Measurements from ENCODE around the gene SNX2.

SNX2 gene

GRCh38 chr5:122774861-122775549, at the start of gene SNX2:
SNX2 (plus strand) TSS chr5:122775080; CDS start chr5:122775104, 24 bp downstream.
- ATAC-seq (ENCODE audit: low read depth), result peak; percentile 80
- Mint-ChIP-seq H3K4me1 (peaks cover 31% of the 10 kb centered on the region), H3K36me3 (peaks cover 20% of the 10 kb centered on the region), H3K4me3 (peak within 1 kb of the TSS; percentile 99), H3K9me3 (no peaks in the 10 kb centered on the region), H3K27ac (peak within 1 kb of the TSS; percentile 99), H3K27me3 (no peaks in the 10 kb centered on the region)
- peak; percentile 90 to 92 for DNase-seq (ENCODE audit: low spot score in 2 of 2)

GRCh38 chr5:122727112-122727541, 47.8 kb upstream of the SNX2 start:
- ATAC-seq (ENCODE audit: low read depth) (no peak), DNase-seq (ENCODE audit: low spot score in 2 of 2) (no peak)
- Mint-ChIP-seq H3K4me3 (no peak overlapping the region), H3K9me3 (peaks cover 4% of the 10 kb centered on the region), H3K36me3 (peaks cover 3% of the 10 kb centered on the region), H3K4me1 (peaks cover 34% of the 10 kb centered on the region), H3K27me3 (no peaks in the 10 kb centered on the region), H3K27ac (no peak overlapping the region)

GRCh38 chr5:122730037-122730436, 44.8 kb upstream of the SNX2 start:
- Mint-ChIP-seq H3K4me3 (no peak overlapping the region), H3K4me1 (peaks cover 19% of the 10 kb centered on the region), H3K27me3 (no peaks in the 10 kb centered on the region), H3K9me3 (peaks cover 4% of the 10 kb centered on the region), H3K27ac (no peak overlapping the region), H3K36me3 (peaks cover 3% of the 10 kb centered on the region)
- no peak for DNase-seq (ENCODE audit: low spot score in 2 of 2)
- peak; percentile 35 for ATAC-seq (ENCODE audit: low read depth)

- no peak for DNase-seq (ENCODE audit: low spot score in 2 of 2)
- H3K27ac Mint-ChIP-seq, result no peak overlapping the region
- no peak overlapping the region for H3K4me3 Mint-ChIP-seq
- no peaks in the 10 kb centered on the region for H3K27me3 Mint-ChIP-seq
- H3K36me3 Mint-ChIP-seq, result peaks cover 3% of the 10 kb centered on the region
- ATAC-seq (ENCODE audit: low read depth), result no peak
- H3K4me1 Mint-ChIP-seq, result peaks cover 20% of the 10 kb centered on the region
- H3K9me3 Mint-ChIP-seq, result peaks cover 4% of the 10 kb centered on the region
These were observed 44.4 kb upstream of the SNX2 start for GRCh38 chr5:122730456-122730855.

GRCh38 chr5:122736086-122736845, 38.6 kb upstream of the SNX2 start:
- Mint-ChIP-seq H3K9me3 (no peaks in the 10 kb centered on the region), H3K27me3 (no peaks in the 10 kb centered on the region), H3K4me1 (peaks cover 10% of the 10 kb centered on the region), H3K36me3 (no peaks in the 10 kb centered on the region), H3K4me3 (peak overlapping the region; percentile 67), H3K27ac (peak overlapping the region; percentile 0)
- ATAC-seq (ENCODE audit: low read depth), result peak; percentile 100
- DNase-seq (ENCODE audit: low spot score in 2 of 2), result peak in 1 of 2 donors; percentile 12

- ATAC-seq (ENCODE audit: low read depth), result no peak
- Mint-ChIP-seq H3K4me3 (no peak overlapping the region), H3K27me3 (no peaks in the 10 kb centered on the region), H3K27ac (no peak overlapping the region), H3K9me3 (no peaks in the 10 kb centered on the region), H3K4me1 (peaks cover 8% of the 10 kb centered on the region), H3K36me3 (no peaks in the 10 kb centered on the region)
- DNase-seq (ENCODE audit: low spot score in 2 of 2), result no peak
These were observed 36.8 kb upstream of the SNX2 start for GRCh38 chr5:122738088-122738487.

GRCh38 chr5:122741681-122742080, 33.2 kb upstream of the SNX2 start:
- no peaks in the 10 kb centered on the region for H3K4me1 Mint-ChIP-seq
- no peaks in the 10 kb centered on the region for H3K36me3 Mint-ChIP-seq
- no peak for ATAC-seq (ENCODE audit: low read depth)
- no peaks in the 10 kb centered on the region for H3K27me3 Mint-ChIP-seq
- no peak overlapping the region for H3K4me3 Mint-ChIP-seq
- DNase-seq (ENCODE audit: low spot score in 2 of 2), result no peak
- H3K9me3 Mint-ChIP-seq, result no peaks in the 10 kb centered on the region
- H3K27ac Mint-ChIP-seq, result no peak overlapping the region

GRCh38 chr5:122743261-122743660, 31.6 kb upstream of the SNX2 start:
- H3K4me1 Mint-ChIP-seq, result no peaks in the 10 kb centered on the region

GRCh38 chr5:122745597-122745996, 29.3 kb upstream of the SNX2 start:
- H3K27ac Mint-ChIP-seq, result no peak overlapping the region
- ATAC-seq (ENCODE audit: low read depth) (no peak), DNase-seq (ENCODE audit: low spot score in 2 of 2) (no peak)
- H3K27me3 Mint-ChIP-seq, result no peaks in the 10 kb centered on the region
- H3K4me1 Mint-ChIP-seq, result no peaks in the 10 kb centered on the region
- H3K9me3 Mint-ChIP-seq, result no peaks in the 10 kb centered on the region
- no peaks in the 10 kb centered on the region for H3K36me3 Mint-ChIP-seq
- H3K4me3 Mint-ChIP-seq, result no peak overlapping the region

More at GRCh38 chr5:122743261-122743660, 31.6 kb upstream of the SNX2 start:
- no peaks in the 10 kb centered on the region for H3K9me3 Mint-ChIP-seq
- H3K36me3 Mint-ChIP-seq, result no peaks in the 10 kb centered on the region
- no peak overlapping the region for H3K4me3 Mint-ChIP-seq
- H3K27me3 Mint-ChIP-seq, result no peaks in the 10 kb centered on the region
- H3K27ac Mint-ChIP-seq, result no peak overlapping the region
- ATAC-seq (ENCODE audit: low read depth), result no peak
- DNase-seq (ENCODE audit: low spot score in 2 of 2), result no peak

GRCh38 chr5:122749886-122750285, 25.0 kb upstream of the SNX2 start:
- Mint-ChIP-seq H3K9me3 (no peaks in the 10 kb centered on the region), H3K27me3 (peaks cover 2% of the 10 kb centered on the region), H3K27ac (no peak overlapping the region), H3K36me3 (peaks cover 2% of the 10 kb centered on the region), H3K4me1 (peaks cover 10% of the 10 kb centered on the region), H3K4me3 (no peak overlapping the region)
- ATAC-seq (ENCODE audit: low read depth), result no peak
- no peak for DNase-seq (ENCODE audit: low spot score in 2 of 2)

GRCh38 chr5:122751293-122751782, 23.5 kb upstream of the SNX2 start:
- Mint-ChIP-seq H3K36me3 (peaks cover 2% of the 10 kb centered on the region), H3K4me1 (peaks cover 19% of the 10 kb centered on the region), H3K27me3 (peaks cover 2% of the 10 kb centered on the region), H3K4me3 (peak overlapping the region; percentile 57), H3K9me3 (no peaks in the 10 kb centered on the region), H3K27ac (no peak overlapping the region)
- ATAC-seq (ENCODE audit: low read depth) (peak; percentile 63), DNase-seq (ENCODE audit: low spot score in 2 of 2) (no peak)

GRCh38 chr5:122753500-122753899, 21.4 kb upstream of the SNX2 start:
- no peak for ATAC-seq (ENCODE audit: low read depth)
- H3K9me3 Mint-ChIP-seq, result no peaks in the 10 kb centered on the region
- H3K27ac Mint-ChIP-seq, result no peak overlapping the region
- no peak for DNase-seq (ENCODE audit: low spot score in 2 of 2)
- H3K27me3 Mint-ChIP-seq, result peaks cover 2% of the 10 kb centered on the region
- peaks cover 29% of the 10 kb centered on the region for H3K4me1 Mint-ChIP-seq
- H3K4me3 Mint-ChIP-seq, result no peak overlapping the region
- H3K36me3 Mint-ChIP-seq, result peaks cover 2% of the 10 kb centered on the region

GRCh38 chr5:122755783-122756182, 19.1 kb upstream of the SNX2 start:
- Mint-ChIP-seq H3K27ac (peak overlapping the region; percentile 71), H3K36me3 (peaks cover 2% of the 10 kb centered on the region), H3K4me3 (no peak overlapping the region), H3K9me3 (no peaks in the 10 kb centered on the region), H3K27me3 (peaks cover 2% of the 10 kb centered on the region), H3K4me1 (peaks cover 29% of the 10 kb centered on the region)
- DNase-seq (ENCODE audit: low spot score in 2 of 2) (no peak), ATAC-seq (ENCODE audit: low read depth) (no peak)

- H3K9me3 Mint-ChIP-seq, result no peaks in the 10 kb centered on the region
- peaks cover 25% of the 10 kb centered on the region for H3K4me1 Mint-ChIP-seq
- peaks cover 2% of the 10 kb centered on the region for H3K36me3 Mint-ChIP-seq
- H3K4me3 Mint-ChIP-seq, result no peak overlapping the region
- H3K27me3 Mint-ChIP-seq, result peaks cover 2% of the 10 kb centered on the region
- peak; percentile 95 for ATAC-seq (ENCODE audit: low read depth)
- peak overlapping the region; percentile 71 for H3K27ac Mint-ChIP-seq
- peak in 1 of 2 donors; percentile 24 for DNase-seq (ENCODE audit: low spot score in 2 of 2)
These were observed 18.5 kb upstream of the SNX2 start for GRCh38 chr5:122756264-122756911.

Measured in memory B cell (primary cell).